Hematopoietic multipotent progenitor cell treated with erythropoietin and hydrocortisone succinate and interleukin-3 and kit ligand, for 15 days (in vitro differentiated cells): Measurements from ENCODE around the gene EPAS1.
A peak's percentile ranks its signal among the peaks of the same experiment; 100 is the strongest.

Source experiments
- DNase-seq: peaks from one replicate; pipeline ENCODE4 v3.0.0-alpha.2; 2015; ENCODE audit warnings: low spot score

EPAS1 gene

DNA sequence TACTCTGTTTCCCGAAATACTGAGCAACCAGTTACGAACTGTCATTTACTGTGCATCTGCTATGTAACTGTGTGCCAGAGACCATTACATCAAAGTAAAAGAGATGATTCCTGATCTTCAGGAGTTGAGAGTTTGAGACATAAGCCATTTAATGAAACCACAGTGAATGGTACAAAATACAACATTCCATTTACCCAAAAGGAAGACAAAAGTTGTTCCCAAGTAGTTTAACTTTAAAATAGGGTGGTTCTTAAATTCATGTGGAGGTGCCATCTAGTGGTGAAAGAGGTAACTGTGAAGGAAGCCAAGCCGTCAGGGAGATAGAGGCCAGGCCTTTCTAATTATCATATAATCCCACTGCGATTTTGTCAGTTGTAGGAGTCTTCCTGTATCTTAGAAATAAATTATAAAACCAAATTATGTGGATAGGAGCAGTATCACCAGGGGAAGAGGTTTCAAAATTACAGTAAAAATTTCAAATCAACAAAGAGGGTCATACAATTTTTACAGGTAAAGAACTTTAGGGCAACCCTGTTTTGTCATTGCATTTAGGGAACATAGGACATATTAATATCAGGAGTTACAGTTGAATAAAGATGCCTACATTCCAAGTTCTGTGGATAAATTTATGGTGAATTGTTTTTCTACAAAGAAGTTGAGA, 67.7 kb downstream of the EPAS1 start:
- peak; percentile 62 for DNase-seq

DNA sequence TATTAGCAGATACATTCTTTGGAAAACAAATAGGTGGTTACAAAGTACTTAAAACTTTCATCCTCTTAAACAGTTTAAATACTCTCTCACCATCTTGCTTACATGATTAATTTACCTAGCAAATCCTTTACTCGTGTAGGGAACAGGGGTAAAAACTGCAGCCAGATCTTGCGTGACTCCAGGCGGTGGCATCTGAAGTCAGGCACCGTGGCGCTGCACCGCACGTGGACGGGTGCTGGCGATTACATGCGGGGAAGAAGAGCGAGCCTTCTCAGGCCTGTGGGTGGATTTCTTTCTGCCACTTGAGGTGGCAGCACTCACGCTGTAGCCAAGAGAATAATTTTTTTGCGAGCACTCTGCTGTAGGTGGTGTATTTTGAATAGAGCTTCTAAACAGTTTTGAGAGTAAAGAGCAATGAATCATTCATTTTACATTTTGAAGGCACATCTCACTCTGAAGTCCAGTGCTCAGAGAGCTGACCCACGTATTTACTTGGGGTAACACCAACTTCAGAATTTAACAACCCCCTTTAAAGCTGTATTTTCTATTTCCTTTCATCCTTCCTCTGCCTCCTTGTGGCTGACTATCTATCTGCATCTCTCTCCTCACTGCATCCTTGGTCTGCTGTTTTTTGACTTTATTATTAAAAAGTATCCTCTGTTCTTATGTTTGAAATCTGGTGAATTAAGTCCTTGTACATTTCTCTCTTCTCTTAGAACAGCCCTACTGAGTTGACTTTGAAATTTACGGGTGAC, 68.9 kb downstream of the EPAS1 start:
- DNase-seq, result no peak

DNA sequence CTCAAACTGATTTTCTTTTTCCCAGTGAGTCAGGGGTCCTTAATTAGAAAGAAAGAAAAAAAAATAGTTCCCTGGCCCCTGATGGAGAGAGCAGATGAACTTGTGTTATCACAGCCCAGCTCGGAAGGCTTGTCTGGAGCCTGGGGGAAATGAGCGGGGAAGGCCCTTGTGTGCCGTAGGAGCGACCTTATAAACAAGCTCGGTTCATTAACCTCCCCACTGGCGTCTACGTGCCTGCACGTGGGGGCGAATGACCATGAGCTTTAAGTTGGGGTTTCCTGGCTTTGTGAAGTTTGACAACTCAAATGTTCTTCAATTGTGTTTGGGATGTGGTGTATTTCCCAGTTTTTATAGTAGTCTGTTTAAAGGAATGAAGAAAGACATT, 69.5 kb downstream of the EPAS1 start:
- DNase-seq, result no peak

DNA sequence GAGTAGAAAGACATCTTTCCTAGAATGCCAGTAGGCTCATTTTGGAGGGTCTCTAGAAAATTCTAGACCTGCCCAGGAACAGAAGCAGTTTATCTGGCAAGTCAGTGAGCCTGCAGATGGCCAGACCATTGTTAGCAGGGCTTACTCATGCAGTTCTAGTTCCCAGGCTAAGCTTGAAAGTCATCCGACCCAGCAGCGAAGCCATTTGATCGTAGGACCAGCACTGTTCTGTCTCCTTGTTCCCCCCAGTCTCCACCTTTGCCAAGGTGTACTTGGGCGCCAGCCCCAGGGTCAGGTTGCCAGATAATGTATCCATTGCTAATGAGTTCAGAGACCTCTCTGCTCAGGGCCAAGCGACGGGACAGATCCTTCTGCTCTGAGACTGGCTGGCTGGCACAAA, 70.1 kb downstream of the EPAS1 start:
- DNase-seq, result no peak

DNA sequence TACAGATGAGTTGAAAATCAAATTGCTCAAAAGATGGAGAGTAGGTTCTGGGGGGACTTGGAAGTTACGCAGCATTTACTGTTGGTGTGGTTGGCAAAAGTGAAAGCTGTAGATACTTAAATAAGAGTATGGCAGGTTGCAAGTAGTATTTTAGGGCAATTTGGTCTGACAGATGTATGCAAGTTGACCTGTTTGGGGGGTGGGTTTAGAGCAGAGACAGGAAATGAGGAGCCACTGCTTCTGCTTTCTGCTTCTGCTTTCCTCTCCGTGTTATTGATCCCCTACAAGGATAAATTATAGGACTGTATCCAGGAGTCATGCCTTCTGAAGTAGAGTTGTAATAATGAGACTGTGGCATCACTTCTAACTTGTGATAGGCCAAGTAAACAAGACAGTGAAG, 71.2 kb downstream of the EPAS1 start:
- DNase-seq, result no peak

DNA sequence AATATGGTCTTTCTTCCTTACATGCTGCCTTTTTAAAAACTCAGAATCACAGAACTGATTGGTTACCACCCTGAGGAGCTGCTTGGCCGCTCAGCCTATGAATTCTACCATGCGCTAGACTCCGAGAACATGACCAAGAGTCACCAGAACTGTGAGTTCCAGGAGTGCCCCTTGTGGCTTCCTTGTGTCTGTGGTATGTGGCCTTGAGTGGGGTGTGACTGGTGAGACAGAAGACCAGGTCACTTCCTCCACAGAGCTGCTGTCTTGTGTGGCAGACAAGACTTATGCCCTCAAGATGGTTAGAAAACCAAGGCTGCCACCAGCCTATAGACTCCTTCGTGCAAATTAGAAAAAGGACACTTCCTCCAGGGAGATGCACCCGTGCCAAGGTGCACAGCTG, 72.6 kb downstream of the EPAS1 start:
- DNase-seq, result no peak

DNA sequence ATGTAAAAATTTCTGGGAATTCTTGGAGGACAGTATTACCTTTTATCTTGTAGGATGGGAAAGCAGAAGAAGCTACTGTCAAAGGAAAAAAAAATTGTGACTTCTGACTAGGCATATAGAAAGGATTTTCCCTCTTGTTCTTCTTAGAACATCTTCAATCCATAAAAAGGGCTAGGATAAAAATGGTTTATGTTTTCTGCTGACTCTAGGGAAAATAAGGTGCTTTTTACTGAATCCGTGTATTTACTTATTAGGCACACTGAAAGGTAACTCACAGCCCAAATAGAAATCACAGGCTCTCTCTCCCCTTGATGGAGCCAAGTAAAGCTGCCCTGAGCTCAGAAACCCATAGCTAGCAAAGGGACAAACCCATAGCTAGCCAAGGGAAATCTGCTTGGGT, 74.6 kb downstream of the EPAS1 start:
- no peak for DNase-seq

DNA sequence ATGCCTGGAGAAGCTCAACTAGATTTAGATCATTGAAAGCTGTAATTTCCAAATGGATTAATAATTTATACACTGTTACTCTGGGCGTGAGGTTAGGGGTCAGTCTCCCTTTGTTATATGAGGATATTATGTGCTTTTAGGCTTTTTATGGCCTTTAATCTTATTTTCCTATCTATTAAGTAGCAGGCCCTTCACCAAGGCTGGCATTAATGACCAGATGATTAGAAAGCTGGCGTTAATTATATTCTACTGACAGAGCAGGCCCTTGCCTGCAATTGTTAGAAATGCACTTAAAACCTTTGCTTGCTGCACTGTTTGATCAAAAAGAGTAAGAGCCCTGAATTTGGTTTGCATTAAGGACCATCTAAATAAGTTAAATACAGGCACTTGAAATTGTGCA, 75.3 kb downstream of the EPAS1 start:
- DNase-seq, result no peak

DNA sequence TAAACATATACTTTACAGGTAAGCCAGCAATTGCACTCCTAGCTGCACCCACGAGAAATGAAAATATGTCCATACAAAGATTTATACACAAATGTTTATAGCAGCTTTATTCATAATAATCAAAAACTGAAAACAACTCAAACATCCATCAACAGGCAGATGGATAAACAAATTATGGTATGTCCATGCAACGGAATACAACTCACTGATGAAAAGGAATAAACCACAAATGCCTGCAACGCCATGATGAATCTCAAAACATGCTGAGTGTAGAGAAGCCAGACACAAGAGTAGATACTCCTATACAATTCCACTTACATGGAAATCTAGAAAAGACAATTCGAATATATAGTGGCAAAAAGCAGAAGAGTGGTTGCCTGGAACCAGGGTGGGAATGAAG, 76.0 kb downstream of the EPAS1 start:
- DNase-seq, result no peak

DNA sequence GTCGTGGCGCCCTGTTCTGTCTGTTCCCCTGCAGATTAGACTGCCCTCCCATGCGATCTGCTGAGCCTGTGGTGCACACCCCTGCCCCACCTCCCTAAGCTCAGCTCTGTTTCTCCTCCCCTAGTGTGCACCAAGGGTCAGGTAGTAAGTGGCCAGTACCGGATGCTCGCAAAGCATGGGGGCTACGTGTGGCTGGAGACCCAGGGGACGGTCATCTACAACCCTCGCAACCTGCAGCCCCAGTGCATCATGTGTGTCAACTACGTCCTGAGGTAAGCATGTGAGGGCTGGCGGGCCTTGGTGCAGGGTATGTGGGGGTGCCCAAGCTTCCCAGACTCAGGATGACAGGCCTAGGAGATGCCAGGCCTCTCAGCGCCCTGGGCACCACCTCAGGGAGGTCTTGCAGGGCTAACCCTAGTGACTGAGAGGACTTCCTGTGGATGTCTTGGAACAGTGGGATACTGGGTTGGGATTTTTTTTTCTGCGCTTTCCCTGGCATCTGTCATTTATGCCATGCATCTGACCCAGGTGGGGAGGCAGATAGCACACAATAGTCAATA, 78.4 kb downstream of the EPAS1 start:
- DNase-seq, result no peak

DNA sequence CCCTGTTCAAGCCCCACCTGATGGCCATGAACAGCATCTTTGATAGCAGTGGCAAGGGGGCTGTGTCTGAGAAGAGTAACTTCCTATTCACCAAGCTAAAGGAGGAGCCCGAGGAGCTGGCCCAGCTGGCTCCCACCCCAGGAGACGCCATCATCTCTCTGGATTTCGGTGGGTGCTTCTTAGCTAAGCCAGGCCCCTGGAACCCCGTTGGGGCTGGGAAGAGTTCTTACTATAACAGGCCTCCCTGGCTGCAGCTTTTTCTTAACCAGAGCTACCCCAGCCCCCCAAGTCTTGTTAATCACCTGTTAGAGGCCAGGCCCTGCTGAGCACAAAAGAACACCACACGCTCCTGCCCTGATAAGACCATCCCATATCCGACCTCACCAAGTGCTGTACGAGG, 79.4 kb downstream of the EPAS1 start:
- no peak for DNase-seq

DNA sequence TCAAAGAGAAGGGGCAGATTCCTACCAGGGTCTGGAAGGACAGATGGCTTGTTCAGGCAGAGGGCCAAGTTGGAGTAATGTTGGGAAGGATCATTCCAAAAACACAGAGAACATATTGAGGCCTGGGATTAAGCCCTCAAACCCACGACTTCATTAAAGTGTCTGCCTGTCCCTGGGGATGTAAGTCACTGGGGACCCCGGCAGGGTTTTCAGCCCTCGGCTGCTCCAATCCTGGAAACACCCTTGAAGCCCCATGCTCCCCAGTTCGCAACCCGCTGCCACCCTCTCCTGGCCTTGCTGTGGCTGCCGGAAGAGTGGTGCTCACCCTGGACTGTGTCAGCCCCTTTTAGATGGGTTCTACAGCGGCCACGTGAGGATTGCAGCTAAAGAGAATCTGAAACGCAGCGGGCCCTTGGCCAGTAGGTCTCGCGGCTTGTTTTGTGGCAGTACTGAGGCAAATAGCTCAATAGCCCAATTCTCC, 79.9 kb downstream of the EPAS1 start:
- no peak for DNase-seq

DNA sequence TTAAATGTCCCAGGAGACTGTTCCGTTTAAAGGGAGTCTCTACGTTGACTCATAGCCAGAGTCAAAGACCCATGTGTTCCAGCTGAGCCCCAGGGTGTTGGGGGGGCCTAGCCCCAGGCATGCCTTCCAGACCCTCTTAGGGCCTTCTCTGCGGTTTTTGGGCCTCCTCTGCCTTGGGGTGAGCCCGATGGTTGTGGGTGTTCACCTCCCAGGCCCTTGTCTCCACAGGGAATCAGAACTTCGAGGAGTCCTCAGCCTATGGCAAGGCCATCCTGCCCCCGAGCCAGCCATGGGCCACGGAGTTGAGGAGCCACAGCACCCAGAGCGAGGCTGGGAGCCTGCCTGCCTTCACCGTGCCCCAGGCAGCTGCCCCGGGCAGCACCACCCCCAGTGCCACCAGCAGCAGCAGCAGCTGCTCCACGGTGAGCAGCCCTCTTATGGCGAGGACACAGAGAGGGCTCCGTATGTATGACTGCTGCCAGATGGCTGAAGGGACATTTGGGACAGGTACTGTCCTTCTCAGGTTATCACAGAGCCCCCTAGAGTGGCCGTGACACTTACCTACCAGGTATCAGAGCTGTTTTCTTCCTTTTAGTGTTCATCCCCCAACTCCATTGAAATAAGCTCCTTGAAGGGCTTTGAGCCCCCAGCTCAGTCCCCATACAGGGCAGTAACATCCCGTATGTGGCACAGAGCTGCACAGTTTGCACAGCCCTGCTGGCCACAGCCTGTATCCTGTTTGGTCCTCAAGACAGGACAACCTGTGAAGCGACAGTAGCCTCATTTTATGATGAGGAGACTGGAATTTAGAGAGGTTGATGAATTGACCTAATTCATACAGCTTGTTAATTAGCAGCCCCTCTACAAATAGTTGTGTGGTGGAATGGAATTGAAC, 80.7 kb downstream of the EPAS1 start:
- no peak for DNase-seq

DNA sequence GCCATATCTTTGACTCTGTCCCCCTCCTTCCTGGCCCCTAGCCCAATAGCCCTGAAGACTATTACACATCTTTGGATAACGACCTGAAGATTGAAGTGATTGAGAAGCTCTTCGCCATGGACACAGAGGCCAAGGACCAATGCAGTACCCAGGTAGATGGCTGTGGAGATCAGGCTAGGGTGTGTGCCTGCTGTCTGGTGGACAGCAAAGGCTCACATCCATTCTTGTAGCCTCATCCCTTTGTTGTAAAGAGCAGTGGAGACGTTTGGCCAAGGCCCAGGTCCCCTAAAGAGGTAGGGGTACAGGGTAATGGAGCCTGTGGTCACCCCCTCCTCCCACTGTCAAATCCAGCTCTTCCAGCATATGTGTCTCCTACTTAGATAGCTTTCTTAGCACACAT, 81.4 kb downstream of the EPAS1 start:
- no peak for DNase-seq

DNA sequence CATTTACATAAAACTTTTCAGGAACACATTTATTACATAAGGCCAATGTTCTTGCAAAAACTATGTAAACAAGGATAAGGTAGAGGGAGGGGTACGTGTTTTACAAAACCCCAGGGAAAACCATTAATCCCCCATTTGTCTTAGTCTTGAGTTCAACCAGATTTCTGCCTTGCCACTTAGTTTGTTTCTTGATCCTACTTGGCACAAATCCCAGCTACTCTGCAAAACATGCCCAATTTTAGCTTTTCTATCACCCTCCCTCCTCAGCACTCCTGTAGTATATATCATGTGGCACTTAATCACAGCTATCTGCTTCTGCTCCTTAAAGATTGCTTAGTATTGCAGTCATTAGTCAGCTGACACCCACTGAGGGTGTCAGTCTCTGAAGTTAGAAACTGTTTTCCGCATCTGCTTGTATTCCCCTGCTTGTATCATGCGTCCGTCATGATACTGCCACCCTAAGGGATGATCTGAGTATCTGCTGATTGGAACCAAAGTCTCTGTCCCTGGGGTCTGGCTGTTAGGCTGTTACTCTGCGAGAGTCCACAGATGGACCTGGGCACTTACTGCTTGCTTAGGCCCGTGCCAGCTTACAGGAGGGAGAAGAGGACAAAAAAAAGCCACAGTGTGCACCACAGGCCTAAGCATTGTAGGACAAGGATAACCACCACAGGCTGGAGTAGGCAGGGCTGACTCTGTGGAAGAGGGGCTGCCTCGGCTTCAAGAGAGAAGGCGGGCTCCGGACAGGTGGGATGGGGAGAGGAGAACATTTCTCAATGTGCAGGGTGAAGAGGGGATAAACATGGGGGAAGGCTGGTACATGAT, 82.2 kb downstream of the EPAS1 start:
- DNase-seq, result no peak

DNA sequence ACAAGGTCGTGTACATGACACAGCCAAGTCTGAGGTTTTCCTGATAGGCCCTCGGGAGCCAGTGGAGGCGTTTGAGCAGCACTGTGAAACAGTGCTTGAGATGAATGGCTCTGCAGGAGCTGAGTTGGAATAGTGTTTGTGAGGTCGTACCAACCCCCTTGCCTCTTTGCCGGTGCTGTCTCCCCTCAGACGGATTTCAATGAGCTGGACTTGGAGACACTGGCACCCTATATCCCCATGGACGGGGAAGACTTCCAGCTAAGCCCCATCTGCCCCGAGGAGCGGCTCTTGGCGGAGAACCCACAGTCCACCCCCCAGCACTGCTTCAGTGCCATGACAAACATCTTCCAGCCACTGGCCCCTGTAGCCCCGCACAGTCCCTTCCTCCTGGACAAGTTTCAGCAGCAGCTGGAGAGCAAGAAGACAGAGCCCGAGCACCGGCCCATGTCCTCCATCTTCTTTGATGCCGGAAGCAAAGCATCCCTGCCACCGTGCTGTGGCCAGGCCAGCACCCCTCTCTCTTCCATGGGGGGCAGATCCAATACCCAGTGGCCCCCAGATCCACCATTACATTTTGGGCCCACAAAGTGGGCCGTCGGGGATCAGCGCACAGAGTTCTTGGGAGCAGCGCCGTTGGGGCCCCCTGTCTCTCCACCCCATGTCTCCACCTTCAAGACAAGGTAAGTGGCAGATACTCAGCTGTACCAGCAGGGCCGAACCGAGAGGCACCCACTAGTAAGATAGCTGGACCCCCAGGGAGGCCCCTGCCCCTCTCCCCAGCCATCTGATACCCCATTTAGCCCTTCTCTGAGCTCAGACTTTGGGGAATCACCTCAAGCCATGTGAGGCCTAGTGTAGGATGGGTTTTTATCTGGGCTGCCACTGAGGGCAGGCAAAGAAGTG, 83.1 kb downstream of the EPAS1 start:
- DNase-seq, result no peak

DNA sequence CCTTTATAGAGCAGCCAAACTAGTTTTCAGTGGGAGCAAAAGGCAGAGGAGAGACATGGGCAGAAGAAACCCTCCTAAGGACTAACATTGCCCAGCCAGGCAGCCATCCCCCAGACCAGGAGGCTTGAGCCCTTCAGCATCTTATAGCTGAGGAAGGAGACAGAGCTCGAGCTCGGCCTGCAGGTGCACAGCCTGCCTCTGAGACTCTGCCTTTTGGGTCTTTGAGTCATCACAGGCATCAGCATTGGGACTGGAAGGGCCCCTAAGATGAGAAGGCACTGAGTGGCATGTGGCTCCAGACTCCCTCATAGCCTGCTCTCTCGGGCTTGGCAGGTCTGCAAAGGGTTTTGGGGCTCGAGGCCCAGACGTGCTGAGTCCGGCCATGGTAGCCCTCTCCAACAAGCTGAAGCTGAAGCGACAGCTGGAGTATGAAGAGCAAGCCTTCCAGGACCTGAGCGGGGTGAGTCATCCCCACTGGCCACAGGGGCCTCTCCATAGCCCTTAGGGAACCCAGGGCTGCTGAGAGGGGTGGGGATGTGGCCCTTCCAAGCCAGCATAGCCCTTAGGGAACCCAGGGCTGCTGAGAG, 84.1 kb downstream of the EPAS1 start:
- DNase-seq, result no peak

DNA sequence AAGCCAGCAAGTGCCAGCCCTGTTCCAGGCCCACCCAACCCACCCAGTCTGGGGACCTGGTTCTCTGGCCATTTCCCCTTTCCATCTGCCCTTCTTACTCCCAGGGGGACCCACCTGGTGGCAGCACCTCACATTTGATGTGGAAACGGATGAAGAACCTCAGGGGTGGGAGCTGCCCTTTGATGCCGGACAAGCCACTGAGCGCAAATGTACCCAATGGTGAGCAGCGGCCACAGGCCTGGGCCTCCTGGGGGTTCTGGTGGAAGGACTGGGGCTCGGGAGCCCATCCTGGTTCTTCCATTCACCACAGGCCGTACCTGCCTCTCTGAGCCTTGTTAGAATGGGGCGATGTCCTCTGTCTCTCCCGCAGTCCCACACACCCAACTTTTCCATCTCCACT, 84.7 kb downstream of the EPAS1 start:
- no peak for DNase-seq

DNA sequence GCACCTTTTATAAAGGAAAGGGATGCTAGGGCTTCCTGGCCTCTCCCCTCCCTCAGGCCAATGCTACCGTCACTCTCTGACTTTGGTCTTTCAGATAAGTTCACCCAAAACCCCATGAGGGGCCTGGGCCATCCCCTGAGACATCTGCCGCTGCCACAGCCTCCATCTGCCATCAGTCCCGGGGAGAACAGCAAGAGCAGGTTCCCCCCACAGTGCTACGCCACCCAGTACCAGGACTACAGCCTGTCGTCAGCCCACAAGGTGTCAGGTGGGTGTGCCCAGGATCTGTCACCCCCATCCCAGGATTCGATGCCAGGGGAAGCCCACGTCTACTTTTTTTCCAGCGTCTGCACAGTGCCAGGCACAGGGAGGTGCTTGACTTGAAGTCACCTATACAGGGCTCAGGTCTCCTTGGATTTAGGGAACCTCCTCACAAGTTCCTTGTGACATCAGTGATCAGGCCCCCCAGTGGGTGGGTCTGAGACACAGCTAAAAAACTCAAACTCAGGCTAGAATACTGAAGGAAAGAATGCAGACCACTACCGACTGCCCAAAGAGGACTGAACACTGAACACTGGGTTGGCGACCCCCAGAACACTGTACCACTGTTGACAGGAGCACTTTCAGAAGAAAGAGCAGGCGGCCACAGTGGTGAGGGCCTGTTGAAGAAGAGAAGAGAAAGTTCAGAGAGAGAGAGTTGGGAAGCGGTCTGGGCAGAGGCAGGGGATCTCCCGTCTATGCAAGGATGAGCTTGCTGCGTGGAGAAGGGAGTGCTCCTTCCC, 85.3 kb downstream of the EPAS1 start:
- DNase-seq, result no peak

DNA sequence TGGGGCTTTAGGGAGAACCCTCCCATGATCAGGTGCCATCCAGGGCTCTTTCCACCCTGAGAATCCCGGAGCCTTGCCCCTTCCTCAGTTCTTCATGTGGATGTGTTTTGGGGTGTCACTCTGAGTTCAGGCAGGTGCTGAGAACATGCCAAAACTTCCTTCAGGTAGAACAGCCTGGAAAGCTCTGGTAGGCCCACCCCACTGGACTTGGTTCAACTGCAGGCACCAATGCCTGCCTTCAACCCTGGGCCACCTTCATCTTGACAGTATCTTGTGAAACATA, 85.8 kb downstream of the EPAS1 start:
- no peak for DNase-seq
